Colon (tissue), 2 donors: ENCODE results near the gene RETREG3.
"Not testable (repeated sequence)": the region's sequence is repeated elsewhere in the genome, so short reads cannot be mapped to it uniquely, and the experiment has no call there.

ENCODE experiments used
- FAIRE-seq: peaks from 2 replicates; lab custom pipeline; 2012; peaks lifted over from hg19 to GRCh38; lab: Jason Lieb, UNC
- donor health status: control.
- donor health status: control.

RETREG3 gene

GRCh38 chr17:42571435-42572225 is 37.5 kb downstream of the RETREG3 start:
- FAIRE-seq = no peak

- no peak for FAIRE-seq
Observed at GRCh38 chr17:42568341-42569111, 40.6 kb downstream of the RETREG3 start.

GRCh38 chr17:42566883-42567573 is 42.1 kb downstream of the RETREG3 start, which contains the start of gene MLX:
TSS of gene MLX (plus strand) at chr17:42567100. CDS start at chr17:42567125, 25 bp downstream.
- no peak for FAIRE-seq

- FAIRE-seq = no peak
Observed at GRCh38 chr17:42566215-42566882, 42.8 kb downstream of the RETREG3 start.

GRCh38 chr17:42565523-42566214 is 43.5 kb downstream of the RETREG3 start:
- FAIRE-seq = no peak

- FAIRE-seq = no peak
Observed at GRCh38 chr17:42564815-42565522, 44.2 kb downstream of the RETREG3 start.

- no peak for FAIRE-seq
Observed at GRCh38 chr17:42563950-42564349, 45.2 kb downstream of the RETREG3 start.

- no peak for FAIRE-seq
Observed at GRCh38 chr17:42563543-42563942, 45.6 kb downstream of the RETREG3 start.

- FAIRE-seq = no peak
Observed at GRCh38 chr17:42563143-42563509, 46.0 kb downstream of the RETREG3 start.

GRCh38 chr17:42562388-42563142 is 46.6 kb downstream of the RETREG3 start:
- no peak for FAIRE-seq

- no peak for FAIRE-seq
Observed at GRCh38 chr17:42561897-42562387, 47.2 kb downstream of the RETREG3 start, which contains the start of gene COASY. TSS of gene COASY (plus strand) at chr17:42562148. CDS start at chr17:42562623, 475 bp downstream.

GRCh38 chr17:42560246-42560645 is 48.9 kb downstream of the RETREG3 start:
- FAIRE-seq = no peak

- no peak for FAIRE-seq
Observed at GRCh38 chr17:42559075-42559474, 50.1 kb downstream of the RETREG3 start.

- FAIRE-seq = not testable (repeated sequence)
Observed at GRCh38 chr17:42555961-42556617, 53.1 kb downstream of the RETREG3 start.

- FAIRE-seq = no peak
Observed at GRCh38 chr17:42555122-42555622, 54.0 kb downstream of the RETREG3 start.

GRCh38 chr17:42554250-42555121 is 54.7 kb downstream of the RETREG3 start:
- FAIRE-seq = no peak

GRCh38 chr17:42553866-42554249 is 55.3 kb downstream of the RETREG3 start:
- no peak for FAIRE-seq
